Measurements from ENCODE around the gene NME2.

NME2 gene

DNA sequence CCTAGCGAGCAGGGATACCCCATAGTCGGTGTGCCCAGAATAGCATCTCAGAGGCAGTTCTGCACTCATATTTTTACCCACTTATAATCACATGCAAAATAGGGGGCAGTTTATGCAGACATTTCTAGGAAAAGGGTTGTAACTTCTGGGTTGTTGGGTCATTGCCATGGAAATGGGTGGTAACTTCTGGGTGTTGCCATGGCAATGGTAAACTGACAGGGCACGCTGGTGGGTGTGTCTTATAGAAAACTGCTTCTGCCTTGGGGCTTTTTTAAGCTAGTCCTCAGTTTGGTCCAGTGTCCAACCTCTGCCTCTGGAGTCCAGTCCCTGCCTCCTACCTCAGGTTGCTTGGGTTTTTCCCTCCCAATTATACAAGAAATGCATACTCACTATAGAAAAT, 38.1 kb upstream of the NME2 start:
- peaks cover 11% of the 10 kb centered on the region for H3K4me1 ChIP-seq (ENCODE audit: control insufficient read depth, insufficient read depth, low read length)
- H3K36me3 ChIP-seq (ENCODE audit: control insufficient read depth, insufficient read depth, low read length, severe bottlenecking), result no peaks in the 10 kb centered on the region
- DNase-seq (ENCODE audit: low read depth), result no peak
- H3K9ac ChIP-seq (ENCODE audit: low read length), result no peak overlapping the region
- no peaks in the 10 kb centered on the region for H3K27me3 ChIP-seq (replicated peaks; ENCODE audit: control insufficient read depth, insufficient read depth, low read length)
- H3K9me3 ChIP-seq (ENCODE audit: control insufficient read depth, low read length), result no peaks in the 10 kb centered on the region
- no peak overlapping the region for H3K4me3 ChIP-seq (ENCODE audit: low read length)

DNA sequence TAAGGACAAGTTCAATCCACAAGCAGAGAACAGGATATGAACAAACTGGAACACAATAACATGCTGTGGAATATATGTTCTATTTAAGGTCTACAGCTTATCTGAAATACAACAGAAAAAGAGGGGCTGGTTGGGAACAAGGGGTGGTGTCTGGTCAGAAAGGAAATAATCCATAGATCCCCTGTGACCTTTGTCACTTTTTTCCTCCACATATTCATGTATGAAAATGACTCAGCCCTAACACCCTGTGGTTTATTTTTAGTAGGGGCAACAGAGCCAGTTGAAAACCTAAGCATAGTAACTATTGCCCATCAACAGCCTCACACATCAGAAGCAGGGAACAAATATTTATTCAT, 33.3 kb upstream of the NME2 start:
- no peaks in the 10 kb centered on the region for H3K9me3 ChIP-seq (ENCODE audit: control insufficient read depth, low read length)
- H3K9ac ChIP-seq (ENCODE audit: low read length), result no peak overlapping the region
- no peaks in the 10 kb centered on the region for H3K27me3 ChIP-seq (replicated peaks; ENCODE audit: control insufficient read depth, insufficient read depth, low read length)
- H3K4me1 ChIP-seq (ENCODE audit: control insufficient read depth, insufficient read depth, low read length), result peaks cover 16% of the 10 kb centered on the region
- DNase-seq (ENCODE audit: low read depth), result no peak
- H3K36me3 ChIP-seq (ENCODE audit: control insufficient read depth, insufficient read depth, low read length, severe bottlenecking), result no peaks in the 10 kb centered on the region
- peak overlapping the region; percentile 18 for H3K4me3 ChIP-seq (ENCODE audit: low read length)

DNA sequence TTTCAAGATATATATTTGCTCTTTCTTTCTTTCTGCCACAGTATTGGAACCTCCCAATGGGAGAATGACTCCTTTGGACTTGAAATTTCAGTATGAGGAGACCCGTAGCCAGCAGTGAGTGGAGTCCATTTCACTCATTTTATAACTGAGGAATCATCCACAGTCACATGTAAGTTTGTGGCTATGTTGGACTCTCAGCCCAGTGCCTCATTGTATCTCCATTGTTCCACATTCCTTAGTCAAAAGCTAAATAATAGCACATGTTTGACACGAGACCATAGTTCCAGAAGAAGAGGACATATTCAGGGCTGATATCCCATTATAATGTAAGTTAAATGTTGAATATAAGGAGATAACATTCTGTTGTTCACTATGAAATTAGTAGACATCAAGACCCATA, 32.8 kb upstream of the NME2 start:
- DNase-seq (ENCODE audit: low read depth), result no peak
- H3K9ac ChIP-seq (ENCODE audit: low read length), result no peak overlapping the region
- peaks cover 16% of the 10 kb centered on the region for H3K4me1 ChIP-seq (ENCODE audit: control insufficient read depth, insufficient read depth, low read length)
- H3K27me3 ChIP-seq (replicated peaks; ENCODE audit: control insufficient read depth, insufficient read depth, low read length), result no peaks in the 10 kb centered on the region
- H3K9me3 ChIP-seq (ENCODE audit: control insufficient read depth, low read length), result no peaks in the 10 kb centered on the region
- H3K36me3 ChIP-seq (ENCODE audit: control insufficient read depth, insufficient read depth, low read length, severe bottlenecking), result no peaks in the 10 kb centered on the region
- H3K4me3 ChIP-seq (ENCODE audit: low read length), result peak overlapping the region; percentile 18

DNA sequence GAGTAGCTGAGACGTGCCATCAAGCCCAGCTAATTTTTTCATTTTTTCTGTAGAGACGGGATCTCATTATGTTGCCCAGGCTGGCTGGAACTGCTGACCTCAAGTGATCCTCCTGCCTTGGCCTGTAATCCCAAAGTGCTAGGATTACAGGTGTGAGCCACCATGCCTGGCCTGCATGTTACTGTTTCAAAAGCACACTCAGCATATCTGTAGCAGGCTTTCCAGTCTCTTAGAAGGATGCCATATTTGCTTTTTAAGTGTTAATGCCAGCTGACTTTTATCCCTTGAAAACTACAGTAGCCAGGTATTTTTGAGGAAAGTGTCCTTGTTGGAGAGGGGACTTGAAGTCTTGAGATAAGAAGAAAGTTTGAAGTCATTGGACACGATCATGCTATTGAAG, 30.3 kb upstream of the NME2 start:
- no peak for DNase-seq (ENCODE audit: low read depth)
- Histone ChIP-seq H3K4me3 (ENCODE audit: low read length) (no peak overlapping the region), H3K4me1 (ENCODE audit: control insufficient read depth, insufficient read depth, low read length) (peaks cover 16% of the 10 kb centered on the region)

DNA sequence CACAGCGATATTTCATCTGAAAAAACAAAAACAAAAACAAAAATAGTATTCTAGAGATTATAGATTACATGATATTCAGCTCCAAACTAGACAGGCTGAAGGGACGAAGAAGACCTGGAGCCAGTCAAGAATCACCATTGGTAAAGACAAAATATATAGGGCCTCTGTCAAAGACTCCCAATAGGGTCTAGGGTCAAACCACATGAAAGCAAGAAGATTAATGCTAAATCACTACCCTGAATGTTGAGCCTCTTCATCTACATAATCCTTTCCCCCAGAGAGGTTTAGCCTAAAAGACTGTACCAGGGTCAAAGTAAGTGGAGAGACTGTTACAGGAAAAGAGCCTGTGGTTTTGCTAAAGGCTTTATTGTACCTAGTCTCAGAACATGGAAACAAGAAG, 23.6 kb upstream of the NME2 start:
- no peaks in the 10 kb centered on the region for H3K9me3 ChIP-seq (ENCODE audit: control insufficient read depth, low read length)
- peaks cover 11% of the 10 kb centered on the region for H3K4me1 ChIP-seq (ENCODE audit: control insufficient read depth, insufficient read depth, low read length)
- no peak overlapping the region for H3K9ac ChIP-seq (ENCODE audit: low read length)
- H3K36me3 ChIP-seq (ENCODE audit: control insufficient read depth, insufficient read depth, low read length, severe bottlenecking), result no peaks in the 10 kb centered on the region
- no peaks in the 10 kb centered on the region for H3K27me3 ChIP-seq (replicated peaks; ENCODE audit: control insufficient read depth, insufficient read depth, low read length)
- no peak overlapping the region for H3K4me3 ChIP-seq (ENCODE audit: low read length)
- DNase-seq (ENCODE audit: low read depth), result no peak

More for the DNA sequence above, 30.3 kb upstream of the NME2 start:
- H3K27me3 ChIP-seq (replicated peaks; ENCODE audit: control insufficient read depth, insufficient read depth, low read length), result no peaks in the 10 kb centered on the region
- H3K9ac ChIP-seq (ENCODE audit: low read length), result no peak overlapping the region
- H3K9me3 ChIP-seq (ENCODE audit: control insufficient read depth, low read length), result no peaks in the 10 kb centered on the region
- H3K36me3 ChIP-seq (ENCODE audit: control insufficient read depth, insufficient read depth, low read length, severe bottlenecking), result no peaks in the 10 kb centered on the region

DNA sequence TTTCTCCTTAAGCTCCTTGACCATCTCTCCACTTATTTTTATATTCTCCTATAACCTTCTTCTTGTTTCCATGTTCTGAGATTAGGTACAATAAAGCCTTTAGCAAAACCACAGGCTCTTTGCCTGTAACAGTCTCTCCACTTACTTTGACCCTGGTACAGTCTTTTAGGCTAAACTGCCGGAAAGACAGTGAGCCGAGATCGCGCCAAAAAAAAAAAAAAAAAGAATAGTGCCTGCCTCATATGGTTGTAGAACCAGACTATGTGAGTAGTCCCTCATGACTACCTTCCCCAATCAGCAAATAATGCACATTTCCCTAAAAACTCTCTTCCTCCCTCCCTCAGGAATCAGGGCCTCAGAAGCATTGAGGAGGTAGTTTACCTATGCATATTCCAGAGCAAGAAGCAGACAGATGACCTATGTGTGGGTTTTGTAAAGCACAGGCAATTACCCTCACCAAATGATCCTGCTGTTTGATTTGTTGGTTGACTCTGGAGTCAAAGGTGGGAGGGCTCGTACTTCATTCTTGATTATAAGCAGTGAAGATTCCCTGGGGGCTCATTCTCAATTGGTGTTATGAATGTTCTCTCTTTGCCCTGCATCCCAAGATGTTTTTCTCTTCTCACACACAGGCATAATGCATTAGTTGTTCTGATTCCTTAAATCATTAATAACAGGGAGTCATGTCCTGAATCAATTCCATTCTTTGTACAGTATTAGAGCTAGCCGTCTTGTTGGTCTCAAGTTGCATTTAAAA, 21.8 kb upstream of the NME2 start:
- no peaks in the 10 kb centered on the region for H3K36me3 ChIP-seq (ENCODE audit: control insufficient read depth, insufficient read depth, low read length, severe bottlenecking)

DNA sequence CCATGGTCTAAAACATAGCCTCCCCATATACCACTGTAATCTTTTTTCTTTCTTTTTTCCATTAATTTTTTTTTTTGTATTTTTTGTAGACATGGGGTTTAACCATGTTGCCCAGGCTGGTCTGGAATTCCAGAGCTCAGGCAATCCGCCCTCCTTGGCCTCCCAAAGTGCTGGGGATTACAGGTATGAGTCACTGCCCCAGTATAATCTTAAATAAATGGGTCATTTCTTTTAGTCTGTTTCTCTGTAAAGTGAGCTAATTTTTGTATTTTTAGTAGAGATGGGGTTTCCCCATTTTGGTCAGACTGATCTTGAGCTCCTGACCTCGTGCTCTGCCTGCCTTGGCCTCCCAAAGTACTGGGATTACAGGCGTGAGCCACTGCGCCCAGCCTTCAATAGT, 18.6 kb upstream of the NME2 start:
- Histone ChIP-seq H3K4me3 (ENCODE audit: low read length) (no peak overlapping the region), H3K4me1 (ENCODE audit: control insufficient read depth, insufficient read depth, low read length) (peaks cover 17% of the 10 kb centered on the region), H3K36me3 (ENCODE audit: control insufficient read depth, insufficient read depth, low read length, severe bottlenecking) (no peaks in the 10 kb centered on the region), H3K9me3 (ENCODE audit: control insufficient read depth, low read length) (no peaks in the 10 kb centered on the region), H3K9ac (ENCODE audit: low read length) (no peak overlapping the region), H3K27me3 (replicated peaks; ENCODE audit: control insufficient read depth, insufficient read depth, low read length) (no peaks in the 10 kb centered on the region)
- peak; percentile 36 for DNase-seq (ENCODE audit: low read depth)

More for the DNA sequence above, 21.8 kb upstream of the NME2 start:
- Histone ChIP-seq H3K9ac (ENCODE audit: low read length) (no peak overlapping the region), H3K4me1 (ENCODE audit: control insufficient read depth, insufficient read depth, low read length) (peaks cover 15% of the 10 kb centered on the region), H3K9me3 (ENCODE audit: control insufficient read depth, low read length) (no peaks in the 10 kb centered on the region), H3K4me3 (ENCODE audit: low read length) (no peak overlapping the region), H3K27me3 (replicated peaks; ENCODE audit: control insufficient read depth, insufficient read depth, low read length) (no peaks in the 10 kb centered on the region)
- no peak for DNase-seq (ENCODE audit: low read depth)

DNA sequence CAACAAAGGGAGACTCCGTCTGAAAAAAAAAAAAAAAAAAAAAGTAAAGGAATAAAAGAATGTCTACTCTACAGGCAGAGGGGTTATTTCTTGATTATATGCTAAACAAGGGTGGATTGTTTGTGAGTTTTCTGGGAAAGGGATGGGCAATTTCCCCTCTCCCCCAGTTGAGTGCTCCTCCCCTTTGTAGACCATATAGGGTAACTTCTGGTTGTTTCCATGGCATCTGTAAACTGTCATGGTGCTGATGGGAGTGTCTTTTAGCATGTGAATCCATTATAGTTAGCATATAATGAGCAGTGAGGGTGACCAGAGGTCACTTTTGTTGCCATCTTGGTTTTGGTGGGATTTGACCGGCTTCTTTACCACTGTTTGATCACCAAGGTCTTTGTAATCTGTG, 17.0 kb upstream of the NME2 start:
- Histone ChIP-seq H3K36me3 (ENCODE audit: control insufficient read depth, insufficient read depth, low read length, severe bottlenecking) (no peaks in the 10 kb centered on the region), H3K4me1 (ENCODE audit: control insufficient read depth, insufficient read depth, low read length) (peaks cover 22% of the 10 kb centered on the region), H3K9ac (ENCODE audit: low read length) (no peak overlapping the region), H3K27me3 (replicated peaks; ENCODE audit: control insufficient read depth, insufficient read depth, low read length) (no peaks in the 10 kb centered on the region), H3K9me3 (ENCODE audit: control insufficient read depth, low read length) (no peaks in the 10 kb centered on the region), H3K4me3 (ENCODE audit: low read length) (no peak overlapping the region)
- no peak for DNase-seq (ENCODE audit: low read depth)

DNA sequence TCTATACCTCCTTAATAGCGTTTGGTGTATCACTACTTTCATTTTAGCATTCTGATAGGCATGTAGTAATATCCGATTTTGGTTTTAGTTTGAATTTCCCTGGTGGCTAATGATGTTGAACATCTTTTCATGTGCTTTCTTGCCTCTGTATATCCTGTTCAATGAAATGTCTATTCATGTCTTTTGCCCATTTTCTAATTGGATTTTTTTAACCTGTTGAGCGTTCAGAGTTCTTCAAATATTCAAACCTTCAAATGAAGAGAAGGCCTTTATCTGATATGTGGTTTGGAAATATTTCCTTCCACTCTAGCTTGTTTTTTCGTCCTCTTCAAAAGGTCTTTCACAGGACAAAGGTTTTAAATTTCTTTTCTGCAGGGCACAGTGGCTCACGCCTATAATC, 15.3 kb upstream of the NME2 start:
- H3K36me3 ChIP-seq (ENCODE audit: control insufficient read depth, insufficient read depth, low read length, severe bottlenecking), result no peaks in the 10 kb centered on the region
- H3K9me3 ChIP-seq (ENCODE audit: control insufficient read depth, low read length), result no peaks in the 10 kb centered on the region
- no peak for DNase-seq (ENCODE audit: low read depth)
- no peak overlapping the region for H3K9ac ChIP-seq (ENCODE audit: low read length)
- H3K27me3 ChIP-seq (replicated peaks; ENCODE audit: control insufficient read depth, insufficient read depth, low read length), result no peaks in the 10 kb centered on the region
- H3K4me1 ChIP-seq (ENCODE audit: control insufficient read depth, insufficient read depth, low read length), result peaks cover 32% of the 10 kb centered on the region
- no peak overlapping the region for H3K4me3 ChIP-seq (ENCODE audit: low read length)

DNA sequence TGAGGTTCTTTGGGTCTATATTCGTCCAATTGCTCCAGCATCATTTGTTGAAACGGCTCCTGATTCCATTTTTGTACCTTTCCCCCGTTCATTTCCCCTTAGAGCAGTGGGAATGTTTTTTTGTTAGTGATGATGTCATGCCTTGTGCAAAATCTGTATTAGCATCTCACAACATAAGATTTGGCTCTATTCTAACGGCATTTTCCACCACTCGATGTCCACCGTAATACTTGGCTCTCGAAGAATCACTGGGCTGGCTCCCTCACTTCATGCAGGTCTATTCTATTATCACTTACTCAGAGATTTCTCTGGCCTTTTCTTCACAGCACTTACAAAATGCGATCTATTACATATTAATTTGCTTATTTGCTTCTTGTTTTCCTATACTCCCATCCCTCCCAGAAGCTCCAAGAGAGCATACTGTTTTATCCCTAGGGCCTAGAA, 13.4 kb upstream of the NME2 start:
- H3K9me3 ChIP-seq (ENCODE audit: control insufficient read depth, low read length), result no peaks in the 10 kb centered on the region
- peaks cover 8% of the 10 kb centered on the region for H3K36me3 ChIP-seq (ENCODE audit: control insufficient read depth, insufficient read depth, low read length, severe bottlenecking)
- DNase-seq (ENCODE audit: low read depth), result peak; percentile 45
- H3K9ac ChIP-seq (ENCODE audit: low read length), result peak overlapping the region; percentile 91
- peaks cover 20% of the 10 kb centered on the region for H3K4me1 ChIP-seq (ENCODE audit: control insufficient read depth, insufficient read depth, low read length)
- H3K4me3 ChIP-seq (ENCODE audit: low read length), result peak overlapping the region; percentile 91
- H3K27me3 ChIP-seq (replicated peaks; ENCODE audit: control insufficient read depth, insufficient read depth, low read length), result no peaks in the 10 kb centered on the region

DNA sequence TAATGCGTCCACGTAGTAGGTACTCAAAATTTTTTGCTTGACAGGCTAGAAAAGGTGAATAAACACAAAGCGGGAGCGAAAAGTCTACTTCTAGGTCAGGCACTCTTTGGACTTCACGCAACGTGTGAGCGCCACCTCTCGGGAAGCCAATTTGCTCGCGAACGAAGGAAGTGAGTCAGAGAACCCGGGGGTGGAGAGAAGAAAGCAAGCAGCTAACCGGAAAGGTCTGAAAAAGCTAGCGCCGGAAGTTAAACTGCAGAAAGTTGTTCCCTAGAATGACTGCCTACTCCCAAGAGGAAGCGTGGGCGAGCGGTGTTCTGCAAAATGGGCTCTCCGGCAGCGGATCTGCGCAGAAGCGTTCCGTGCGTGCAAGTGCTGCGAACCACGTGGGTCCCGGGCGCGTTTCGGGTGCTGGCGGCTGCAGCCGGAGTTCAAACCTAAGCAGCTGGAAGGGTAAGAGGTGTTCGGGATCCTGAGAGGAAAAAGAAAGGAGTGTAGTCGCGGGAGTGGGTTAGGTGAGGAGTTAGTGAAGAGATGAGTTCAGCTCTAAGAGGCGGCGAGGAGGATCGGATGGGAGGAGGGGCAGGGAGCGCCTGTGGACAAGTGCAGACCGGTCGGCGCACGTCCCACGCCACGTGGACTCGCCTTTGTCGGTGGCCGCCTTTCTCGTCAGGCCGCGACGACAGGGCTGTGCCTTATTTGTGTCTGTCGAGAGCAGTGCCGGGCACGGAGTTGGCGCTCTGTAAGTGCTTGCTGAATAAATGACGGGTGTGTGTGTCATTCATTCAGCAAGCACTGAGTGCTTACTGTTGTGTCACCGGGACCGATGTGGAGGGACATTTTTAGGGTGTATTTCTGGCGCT, 12.8 kb upstream of the NME2 start, which contains the start of gene NME1:
NME1 (plus strand) TSS at position 350 of the 863 bp plus-strand sequence. CDS start 2,096 bp downstream, outside the sequence.
- H3K36me3 ChIP-seq (ENCODE audit: control insufficient read depth, insufficient read depth, low read length, severe bottlenecking), result peaks cover 13% of the 10 kb centered on the region
- no peaks in the 10 kb centered on the region for H3K9me3 ChIP-seq (ENCODE audit: control insufficient read depth, low read length)
- H3K4me3 ChIP-seq (ENCODE audit: low read length), result peak within 1 kb of the TSS; percentile 91
- DNase-seq (ENCODE audit: low read depth), result peak; percentile 100
- H3K4me1 ChIP-seq (ENCODE audit: control insufficient read depth, insufficient read depth, low read length), result peaks cover 18% of the 10 kb centered on the region
- H3K27me3 ChIP-seq (replicated peaks; ENCODE audit: control insufficient read depth, insufficient read depth, low read length), result no peaks in the 10 kb centered on the region
- H3K9ac ChIP-seq (ENCODE audit: low read length), result peak within 1 kb of the TSS; percentile 91
